HG03108 (cell line): Measurements from ENCODE around the gene CDC42EP5.
"Not testable (repeated sequence)": the region's sequence is repeated elsewhere in the genome, so short reads cannot be mapped to it uniquely, and the experiment has no call there.

ENCODE experiments used
- ATAC-seq: cut with Tn5 transposase; IDR thresholded peaks from one replicate; pipeline ENCODE4 v1.9.1; 2021; ENCODE audit warnings: moderate library complexity; ENCODE audit not compliant: unreplicated experiment

The CDC42EP5 gene

DNA sequence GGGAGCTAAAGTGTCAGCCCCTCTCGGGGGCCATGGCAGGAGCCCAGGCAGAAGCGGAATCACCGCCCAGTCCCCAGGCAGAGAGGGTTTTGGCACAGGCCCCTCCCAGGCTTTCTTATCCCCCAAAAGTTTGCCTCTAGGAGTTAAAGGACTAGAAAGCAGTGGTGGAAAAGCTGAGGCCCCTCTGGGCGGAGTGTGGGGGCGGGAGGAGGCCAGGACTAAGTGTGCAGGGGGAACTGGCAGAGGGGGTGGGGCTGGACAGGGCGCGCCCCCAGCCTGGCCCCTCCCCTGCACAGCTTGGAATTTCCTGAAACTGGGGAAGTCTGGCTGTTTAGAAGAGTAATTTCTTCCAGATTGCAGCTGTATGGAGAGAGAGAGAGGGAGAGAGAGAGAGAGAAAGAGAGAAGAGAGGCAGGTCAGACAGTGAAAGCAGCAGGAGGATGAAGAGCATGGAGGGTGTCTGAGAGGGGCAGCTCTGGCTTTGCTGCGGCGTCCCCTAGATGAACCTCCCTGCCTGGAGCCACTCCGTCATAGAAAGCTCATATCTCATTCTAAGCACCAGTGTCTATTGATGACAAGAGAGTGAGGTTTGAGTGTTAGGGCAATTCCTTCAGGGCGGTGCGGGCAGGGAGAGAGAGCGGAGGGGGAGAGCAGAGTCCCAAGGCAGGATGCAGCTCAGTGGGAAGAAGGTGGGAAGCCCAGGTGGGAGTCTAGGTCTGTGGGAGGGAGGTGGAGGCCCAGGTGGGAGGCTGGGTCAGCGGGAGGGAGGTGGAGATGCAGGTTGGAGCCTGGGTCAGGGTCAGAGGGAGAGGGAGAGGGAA is at the start of gene CDC42EP5:
TSS of gene CDC42EP5 (minus strand) at position 226 of the 821 bp plus-strand sequence. CDS start 7,749 bp downstream, outside the sequence.
- no peak for ATAC-seq

GRCh38 chr19:54521860-54522513 is 48.9 kb upstream of the CDC42EP5 start:
- ATAC-seq = peak; percentile 31

DNA sequence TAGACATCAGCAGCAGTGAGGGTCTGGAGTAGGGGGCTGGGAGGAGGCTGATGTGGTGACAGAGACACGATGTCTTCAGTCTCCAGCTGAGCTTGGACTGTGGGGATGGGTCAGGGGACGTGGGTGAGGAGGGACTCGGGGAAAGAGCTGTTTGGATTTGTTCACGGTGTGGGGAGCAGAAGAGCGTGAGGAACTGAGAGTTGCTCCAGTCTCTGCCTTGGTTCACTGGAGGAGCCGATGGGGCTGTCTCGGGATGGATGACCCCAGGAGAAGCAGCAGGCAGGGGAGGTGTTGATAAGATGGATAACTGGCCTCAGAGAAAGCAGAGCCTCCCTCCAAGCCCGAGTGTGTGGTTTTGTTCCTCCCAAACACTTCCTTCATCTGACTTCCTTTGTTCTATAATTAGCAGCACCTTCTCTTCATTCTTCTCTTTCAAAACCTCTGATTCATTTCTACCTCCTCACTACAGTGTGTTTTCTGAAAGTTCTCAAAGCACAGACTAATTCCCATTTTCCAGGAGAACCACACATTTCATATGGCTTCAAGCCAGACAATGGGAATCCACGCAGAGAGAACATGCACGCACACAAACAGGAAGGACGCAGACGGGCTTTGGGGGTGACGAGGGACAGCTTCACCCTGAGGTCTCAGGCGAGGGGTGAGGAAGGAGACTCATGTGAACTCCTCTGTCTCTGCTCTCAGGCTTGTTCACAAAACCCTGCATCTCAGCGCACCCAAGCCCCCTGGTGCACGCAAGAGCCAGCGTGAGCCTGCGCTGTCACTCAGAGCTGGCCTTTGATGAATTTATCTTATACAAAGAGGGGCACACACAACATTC is 48.1 kb upstream of the CDC42EP5 start:
- peak; percentile 13 for ATAC-seq

DNA sequence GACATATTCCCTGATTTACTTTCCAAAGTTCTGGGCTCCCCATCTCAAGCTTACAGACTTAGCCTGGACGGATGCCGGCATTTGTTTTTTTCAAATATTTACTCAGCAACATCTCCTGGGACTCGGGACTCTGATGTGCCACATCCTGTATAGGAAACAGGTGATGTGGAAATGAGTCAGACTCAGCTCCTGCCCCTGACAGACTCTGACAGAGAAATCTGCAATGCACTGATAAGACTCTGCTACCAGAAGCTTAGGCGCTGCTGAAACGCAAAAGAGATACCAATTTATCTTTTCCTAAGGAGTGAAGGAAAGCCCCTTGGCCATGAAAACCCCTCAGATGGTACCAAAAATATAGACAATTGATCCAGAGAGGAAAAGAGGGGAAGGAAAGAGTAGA is 45.7 kb upstream of the CDC42EP5 start:
- ATAC-seq = peak; percentile 45

DNA sequence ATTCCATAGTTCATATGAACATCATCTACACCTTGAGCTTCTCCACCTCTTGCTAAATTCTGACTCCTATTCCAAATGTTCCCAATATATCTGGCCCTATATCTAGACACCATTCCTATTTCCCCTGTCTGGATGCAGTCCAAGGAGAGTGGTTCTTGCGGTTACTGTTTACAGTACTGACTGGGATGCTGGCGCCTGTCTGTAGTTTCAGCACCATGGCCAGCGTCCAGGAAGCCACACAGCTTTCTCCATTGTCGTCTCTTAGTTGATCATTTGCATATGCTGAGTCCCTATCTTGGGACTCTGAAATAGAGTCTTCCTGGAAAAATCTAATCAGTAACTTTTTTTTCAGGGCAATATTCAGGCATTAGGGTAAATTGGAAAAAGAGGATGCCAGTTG is 44.4 kb upstream of the CDC42EP5 start:
- no peak for ATAC-seq

- no peak for ATAC-seq
These were observed 42.1 kb upstream of the CDC42EP5 start for GRCh38 chr19:54515156-54515555.

DNA sequence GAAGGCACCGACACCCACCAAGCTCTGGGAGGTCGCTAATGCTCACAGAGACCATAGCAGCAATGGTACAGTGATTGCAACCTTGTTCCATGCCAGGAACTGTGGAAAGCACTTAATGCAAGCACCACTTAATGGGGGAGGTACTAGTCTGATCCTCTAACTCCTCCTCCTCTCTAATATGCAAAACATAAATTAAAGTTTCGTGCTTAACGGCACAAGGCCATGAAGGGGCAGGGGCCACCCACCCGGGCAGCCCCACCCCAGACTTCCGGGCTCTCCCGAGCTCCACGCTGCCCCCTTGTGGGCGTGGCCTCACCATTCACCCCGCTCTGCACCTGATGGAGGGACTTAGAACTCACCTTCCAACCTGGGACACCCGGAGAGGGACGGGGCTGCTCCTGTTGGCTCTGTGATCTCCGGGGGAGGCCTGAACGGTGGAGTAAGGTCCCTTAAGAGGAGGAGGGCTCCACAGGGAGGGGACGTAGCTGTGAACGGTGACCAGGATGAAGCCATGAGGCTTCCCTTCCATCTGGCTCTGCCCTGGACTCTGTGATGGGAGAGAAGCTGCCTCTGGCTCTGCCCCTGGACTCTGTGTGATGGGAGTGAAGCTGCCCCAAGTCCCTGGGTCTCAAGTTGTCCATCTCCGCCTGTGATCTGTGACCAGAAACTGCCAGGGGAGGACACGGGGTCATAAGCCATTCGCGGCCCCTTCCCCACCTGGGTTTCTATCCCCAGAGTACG is 36.3 kb upstream of the CDC42EP5 start:
- ATAC-seq = not testable (repeated sequence)

DNA sequence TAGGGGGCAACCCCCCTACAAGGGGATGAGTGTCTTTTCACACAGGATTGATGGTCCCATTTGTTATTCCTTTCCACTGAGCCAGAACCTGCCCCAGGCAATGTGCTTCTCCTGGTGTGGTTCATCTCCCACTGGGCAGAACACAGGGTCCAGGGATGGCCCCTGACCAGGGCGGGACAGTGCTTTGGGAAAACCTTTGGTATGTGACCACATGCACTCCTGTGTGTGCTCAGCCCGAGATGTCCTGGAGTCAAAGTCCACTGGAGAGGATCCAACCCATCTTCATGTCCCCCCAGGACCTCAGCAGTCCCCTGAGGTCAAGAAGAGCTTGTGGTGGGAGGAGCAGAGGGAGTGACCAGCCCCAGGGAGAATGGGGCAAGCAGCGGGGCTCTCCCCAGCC is 35.4 kb upstream of the CDC42EP5 start:
- not testable (repeated sequence) for ATAC-seq

DNA sequence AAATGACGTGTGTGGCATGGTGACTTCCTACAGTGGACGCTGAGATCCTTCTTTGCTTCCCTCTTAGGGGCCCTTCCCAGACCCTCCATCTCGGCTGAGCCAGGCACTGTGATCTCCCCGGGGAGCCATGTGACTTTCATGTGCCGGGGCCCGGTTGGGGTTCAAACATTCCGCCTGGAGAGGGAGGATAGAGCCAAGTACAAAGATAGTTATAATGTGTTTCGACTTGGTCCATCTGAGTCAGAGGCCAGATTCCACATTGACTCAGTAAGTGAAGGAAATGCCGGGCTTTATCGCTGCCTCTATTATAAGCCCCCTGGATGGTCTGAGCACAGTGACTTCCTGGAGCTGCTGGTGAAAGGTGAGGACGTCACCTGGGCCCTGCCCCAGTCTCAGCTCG is 34.7 kb upstream of the CDC42EP5 start:
- no peak for ATAC-seq

- peak; percentile 59 for ATAC-seq
These were observed 34.1 kb upstream of the CDC42EP5 start for GRCh38 chr19:54507038-54507717.

DNA sequence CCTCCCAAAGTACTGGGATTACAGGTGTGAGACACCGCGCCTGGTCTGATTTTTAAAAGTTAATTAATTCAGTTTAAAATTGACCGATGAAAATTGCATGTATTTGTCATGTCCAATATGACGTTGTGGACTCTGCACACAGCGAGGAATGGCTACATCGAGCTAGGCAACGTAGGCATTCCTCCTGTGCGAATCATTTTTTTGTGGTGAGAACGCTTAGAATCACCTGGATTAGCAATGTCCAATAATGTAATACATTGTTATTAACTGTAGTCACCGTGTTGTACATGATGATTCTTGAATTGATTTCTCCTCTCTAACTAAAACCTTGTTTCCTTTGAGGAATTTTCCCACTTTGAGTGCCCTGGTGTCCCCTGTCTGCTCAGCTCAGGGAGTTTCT is 33.0 kb upstream of the CDC42EP5 start:
- ATAC-seq = no peak

- ATAC-seq = not testable (repeated sequence)
These were observed 32.4 kb upstream of the CDC42EP5 start for GRCh38 chr19:54505542-54505941.

DNA sequence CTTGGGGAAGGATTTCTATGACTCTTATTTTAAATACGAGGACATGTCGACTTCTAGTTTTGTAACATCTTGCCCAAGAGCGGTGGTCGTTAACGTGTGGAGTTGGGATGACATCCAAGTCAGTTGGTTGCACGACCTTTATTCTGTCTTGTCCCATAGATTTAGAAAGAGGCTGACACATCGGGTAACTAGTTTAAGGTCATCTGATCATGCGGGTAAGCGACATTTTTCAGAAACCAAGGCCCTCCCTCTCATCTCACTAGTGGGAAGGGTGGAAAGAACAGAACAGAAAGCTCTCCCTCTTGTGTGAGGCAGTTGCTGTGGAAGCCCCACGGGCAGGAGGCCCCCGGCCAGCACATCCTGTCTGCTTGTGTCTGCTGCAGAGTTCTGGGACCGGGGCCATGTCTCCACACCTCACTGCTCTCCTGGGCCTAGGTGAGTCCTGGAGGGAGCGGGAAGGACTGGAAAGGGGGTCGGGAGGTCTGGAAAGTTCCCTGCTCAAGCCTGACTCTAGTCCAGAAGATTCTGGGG is 29.5 kb upstream of the CDC42EP5 start, which contains the start of gene LAIR2:
TSS of gene LAIR2 (plus strand) at position 314 of the 531 bp plus-strand sequence. CDS start at position 402, 88 bp downstream.
- ATAC-seq = no peak

- not testable (repeated sequence) for ATAC-seq
These were observed 25.3 kb upstream of the CDC42EP5 start for GRCh38 chr19:54498451-54498772.

DNA sequence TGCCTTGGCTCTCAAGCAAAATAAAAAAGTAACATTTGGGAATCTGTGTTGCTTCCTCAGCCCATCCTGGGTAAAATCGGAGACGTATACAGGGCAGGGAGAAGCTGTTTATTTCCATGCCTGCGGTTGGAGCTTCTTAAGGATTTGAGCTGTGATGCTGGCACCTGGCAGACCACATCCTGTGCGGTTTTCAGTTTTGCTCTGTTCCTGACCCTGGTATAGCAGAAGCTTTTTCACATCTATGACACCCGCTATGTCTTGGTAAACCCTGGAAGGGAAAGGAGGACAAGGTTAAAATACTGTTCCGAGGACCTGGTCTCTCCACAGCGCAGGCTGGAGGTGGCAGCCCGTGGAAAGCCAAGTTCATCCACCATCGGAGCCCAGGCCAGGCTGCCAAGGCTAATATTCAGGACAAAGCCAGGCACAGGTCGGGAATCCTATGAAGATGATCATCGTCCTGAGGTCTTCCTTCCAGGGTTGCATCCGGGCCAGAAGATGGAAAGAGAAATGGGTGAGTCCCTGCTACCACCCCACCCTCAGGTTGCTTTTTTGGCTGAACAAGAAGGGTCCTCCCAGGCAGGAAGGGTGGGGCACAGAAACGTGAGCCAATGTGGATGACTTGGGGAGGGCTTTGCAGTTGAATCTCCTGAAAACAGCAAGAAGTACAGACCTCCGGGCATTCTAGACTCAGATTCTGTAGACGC is 24.8 kb upstream of the CDC42EP5 start:
- not testable (repeated sequence) for ATAC-seq

GRCh38 chr19:54495284-54495683 is 22.2 kb upstream of the CDC42EP5 start:
- not testable (repeated sequence) for ATAC-seq

DNA sequence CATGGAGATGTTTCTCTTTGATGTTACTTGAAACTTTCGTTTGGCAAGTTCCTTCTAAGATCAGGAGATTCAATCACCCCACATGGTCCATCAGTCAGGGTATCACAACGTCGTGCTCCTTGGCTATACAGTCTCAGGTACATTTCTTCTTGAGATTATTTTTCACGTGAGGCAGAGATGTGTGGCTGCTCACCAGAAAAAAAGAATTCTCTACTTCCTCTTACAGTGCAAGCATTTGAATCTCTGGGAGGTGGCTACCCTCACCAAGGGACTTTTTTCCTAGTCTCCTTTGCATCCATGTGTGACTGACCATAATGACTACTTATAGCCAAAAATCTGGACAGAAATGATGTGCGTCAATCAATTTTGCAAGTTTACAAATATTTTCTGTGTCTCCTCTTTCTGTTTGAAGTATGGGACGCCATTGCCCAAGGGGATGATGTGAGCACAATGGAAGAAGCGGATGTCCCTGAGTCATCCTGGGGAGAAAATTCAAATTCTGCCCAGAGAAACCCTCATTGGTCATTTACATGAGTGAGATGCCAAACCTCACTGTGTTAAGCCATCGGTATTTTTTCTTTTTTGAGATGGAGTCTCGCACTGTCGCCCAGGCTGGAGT is 21.0 kb upstream of the CDC42EP5 start:
- ATAC-seq = no peak

- not testable (repeated sequence) for ATAC-seq
These were observed 20.0 kb upstream of the CDC42EP5 start for GRCh38 chr19:54493056-54493455.

GRCh38 chr19:54492568-54492967 is 19.5 kb upstream of the CDC42EP5 start:
- no peak for ATAC-seq
